ENCODE measurements around the gene EQTN.

The EQTN gene

GRCh38 chr9:27292659-27293405 lies 4.1 kb downstream of the EQTN start:
- DNase-seq: peak; percentile 70
- TF ChIP-seq CTCF (IDR thresholded peaks at IDR 0.05; ENCODE audit: low read depth, low read length): no peak
- Histone ChIP-seq H3K27me3 (ENCODE audit: insufficient read depth, low read depth, severe bottlenecking) (no peaks in the 10 kb centered on the region), H3K27ac (peak overlapping the region; percentile 49), H3K4me3 (ENCODE audit: low read depth, low read length) (no peak overlapping the region), H3K9me3 (ENCODE audit: severe bottlenecking) (no peaks in the 10 kb centered on the region), H3K36me3 (no peaks in the 10 kb centered on the region)

GRCh38 chr9:27291292-27291691 lies 5.7 kb downstream of the EQTN start:
- no peak for TF ChIP-seq CTCF (IDR thresholded peaks at IDR 0.05; ENCODE audit: low read depth, low read length)
- Histone ChIP-seq H3K36me3 (no peaks in the 10 kb centered on the region), H3K9me3 (ENCODE audit: severe bottlenecking) (no peaks in the 10 kb centered on the region), H3K4me3 (ENCODE audit: low read depth, low read length) (no peak overlapping the region), H3K27ac (no peak overlapping the region), H3K27me3 (ENCODE audit: insufficient read depth, low read depth, severe bottlenecking) (no peaks in the 10 kb centered on the region)
- no peak for DNase-seq

GRCh38 chr9:27282269-27282668 lies 14.7 kb downstream of the EQTN start:
- DNase-seq: no peak
- TF ChIP-seq CTCF (IDR thresholded peaks at IDR 0.05; ENCODE audit: low read depth, low read length): no peak
- no peak overlapping the region for H3K27ac ChIP-seq

GRCh38 chr9:27280860-27281259 lies 16.1 kb downstream of the EQTN start:
- no peaks in the 10 kb centered on the region for H3K27me3 ChIP-seq (ENCODE audit: insufficient read depth, low read depth, severe bottlenecking)
- no peak for TF ChIP-seq CTCF (IDR thresholded peaks at IDR 0.05; ENCODE audit: low read depth, low read length)
- no peak for DNase-seq
- no peak overlapping the region for H3K4me3 ChIP-seq (ENCODE audit: low read depth, low read length)
- H3K9me3 ChIP-seq (ENCODE audit: severe bottlenecking): no peaks in the 10 kb centered on the region
- H3K27ac ChIP-seq: no peak overlapping the region
- no peaks in the 10 kb centered on the region for H3K36me3 ChIP-seq

More at GRCh38 chr9:27282269-27282668, 14.7 kb downstream of the EQTN start:
- no peak overlapping the region for H3K4me3 ChIP-seq (ENCODE audit: low read depth, low read length)
- H3K9me3 ChIP-seq (ENCODE audit: severe bottlenecking): no peaks in the 10 kb centered on the region
- H3K27me3 ChIP-seq (ENCODE audit: insufficient read depth, low read depth, severe bottlenecking): no peaks in the 10 kb centered on the region
- H3K36me3 ChIP-seq: no peaks in the 10 kb centered on the region

GRCh38 chr9:27280249-27280648 lies 16.7 kb downstream of the EQTN start:
- Histone ChIP-seq H3K9me3 (ENCODE audit: severe bottlenecking) (no peaks in the 10 kb centered on the region), H3K4me3 (ENCODE audit: low read depth, low read length) (no peak overlapping the region), H3K27ac (no peak overlapping the region), H3K27me3 (ENCODE audit: insufficient read depth, low read depth, severe bottlenecking) (no peaks in the 10 kb centered on the region), H3K36me3 (no peaks in the 10 kb centered on the region)
- TF ChIP-seq CTCF (IDR thresholded peaks at IDR 0.05; ENCODE audit: low read depth, low read length): no peak
- no peak for DNase-seq

GRCh38 chr9:27279611-27280010 lies 17.3 kb downstream of the EQTN start:
- no peaks in the 10 kb centered on the region for H3K36me3 ChIP-seq
- no peaks in the 10 kb centered on the region for H3K9me3 ChIP-seq (ENCODE audit: severe bottlenecking)
- H3K4me3 ChIP-seq (ENCODE audit: low read depth, low read length): no peak overlapping the region
- no peak for DNase-seq
- no peak for TF ChIP-seq CTCF (IDR thresholded peaks at IDR 0.05; ENCODE audit: low read depth, low read length)
- H3K27ac ChIP-seq: no peak overlapping the region
- H3K27me3 ChIP-seq (ENCODE audit: insufficient read depth, low read depth, severe bottlenecking): no peaks in the 10 kb centered on the region
